Measurements from ENCODE around the gene STK10. TPM values are rescaled to one million over a fixed set of nuclear protein-coding genes. Genes with fewer than 3 reads are reported as not detected.

The STK10 gene
- total RNA-seq = 12.2 and 33.2 TPM in 2 replicates

DNA sequence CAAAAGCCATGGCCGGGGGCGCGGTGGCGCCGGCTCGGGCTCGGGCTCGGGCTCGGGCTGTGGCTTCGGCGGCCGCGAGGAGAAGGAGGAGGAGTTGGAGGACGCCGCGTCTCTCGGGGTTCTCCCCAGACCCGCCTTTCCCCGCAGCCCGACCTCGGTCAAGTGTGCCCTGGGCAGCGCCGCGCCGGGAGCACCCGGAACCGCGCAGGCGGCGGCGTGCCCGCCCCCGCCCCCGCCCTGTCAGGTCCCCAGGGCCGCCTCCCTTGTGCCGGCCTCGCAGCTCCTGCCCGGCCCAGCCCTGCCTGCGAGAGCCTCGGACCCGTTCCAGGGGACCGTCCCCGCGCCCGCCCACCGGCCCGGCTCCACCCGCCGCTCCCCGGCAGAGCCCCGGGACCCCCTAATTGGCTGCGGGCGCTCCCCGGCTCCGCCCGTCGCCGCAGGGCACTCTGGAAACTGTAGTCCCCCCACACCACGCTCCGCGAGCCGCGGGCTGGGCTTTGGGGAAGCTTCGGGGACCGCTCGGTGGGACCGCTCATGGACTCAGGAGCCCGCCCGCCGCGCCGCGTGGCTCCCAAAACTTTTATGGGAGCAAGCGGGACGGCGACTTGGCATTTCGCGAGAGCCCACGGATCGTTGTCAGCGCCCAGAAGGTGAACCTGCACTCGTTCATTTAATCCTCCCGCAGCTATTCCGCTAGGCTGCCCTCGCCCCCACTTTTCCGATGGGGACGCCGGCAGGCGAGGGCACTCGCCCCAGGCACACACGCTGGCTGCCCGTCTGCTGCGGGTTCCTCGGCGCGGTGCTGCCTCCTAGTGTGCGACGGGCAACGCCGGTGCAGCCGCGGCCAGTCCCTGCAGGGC is at the start of gene STK10:
Gene STK10, minus strand, starts transcription at position 192 of the 860 bp plus-strand sequence. Its CDS starts 182 bp downstream, at position 10.

DNA sequence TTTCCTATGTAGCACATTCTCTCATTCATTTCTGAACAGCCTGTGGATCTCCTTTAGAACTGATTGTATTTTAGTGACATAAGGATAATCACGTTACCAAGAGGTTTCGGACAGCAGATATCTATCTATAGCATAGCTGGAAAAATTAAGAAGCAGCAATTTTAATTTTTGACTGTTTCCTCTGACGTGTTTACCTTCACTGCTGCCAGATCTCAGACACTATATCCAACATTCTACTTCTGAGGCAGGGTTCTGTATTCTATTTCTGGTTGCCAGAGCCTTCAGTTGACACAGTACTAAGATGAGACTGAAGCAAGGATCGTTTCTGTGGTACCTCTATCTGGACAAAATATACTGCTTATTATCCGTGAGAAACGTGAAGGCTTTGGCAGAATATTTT is 5.8 kb upstream of the STK10 start, which contains the start of gene EFCAB9:
Gene EFCAB9, plus strand, starts transcription at position 301 of the 400 bp plus-strand sequence. Its CDS starts 1 bp downstream, at position 302.

DNA sequence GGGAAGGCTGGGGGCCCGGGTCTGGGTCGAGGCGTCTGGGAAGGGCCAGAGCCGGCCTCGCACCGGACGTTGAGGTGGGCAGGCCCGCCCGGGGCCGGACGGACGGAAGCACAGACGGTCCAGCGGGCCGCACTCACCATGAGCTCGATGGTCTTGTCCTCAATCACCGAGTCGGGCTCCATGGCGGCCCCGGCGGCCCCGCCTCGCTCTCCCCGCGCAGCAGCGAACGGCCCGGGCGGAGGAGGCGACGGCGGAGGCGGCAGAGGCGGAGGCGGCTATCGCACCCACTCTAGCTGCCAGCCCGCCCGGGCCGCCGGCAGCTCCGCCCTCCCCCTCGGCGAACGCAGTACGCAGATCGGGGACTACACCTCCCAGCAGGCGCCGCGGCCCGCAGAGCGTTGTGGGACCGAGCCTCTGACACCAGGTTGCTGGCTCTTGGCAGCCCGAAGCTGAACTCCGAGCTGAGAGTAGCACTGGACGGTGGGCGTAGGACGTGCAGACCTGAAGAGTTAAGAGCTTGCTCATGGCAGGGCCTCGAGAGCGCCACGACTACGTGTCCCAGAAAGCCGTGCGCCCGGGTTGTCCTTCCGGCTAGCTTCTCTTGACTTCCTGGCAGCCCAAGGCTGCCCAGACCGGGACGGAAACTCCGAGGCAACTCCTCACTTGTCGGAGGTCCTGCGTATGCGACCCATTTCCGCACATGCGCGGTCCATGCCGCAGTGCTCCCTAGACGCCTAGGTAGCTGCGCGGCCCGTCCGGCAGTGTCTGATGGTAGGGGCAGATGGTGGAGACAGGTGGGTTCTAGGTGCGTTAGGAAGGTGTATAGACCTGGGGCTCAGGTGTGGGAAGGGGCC is 181.5 kb downstream of the STK10 start, which contains the start of gene FBXW11:
Gene FBXW11, minus strand, starts transcription at position 318 of the 854 bp plus-strand sequence. Its CDS starts 136 bp downstream, at position 182.

Other genes starting within 250 kb of the STK10 start
- 97.7 and 98.4 TPM in 2 replicates for gene FBXW11, start 181.6 kb downstream of the STK10 start, total RNA-seq
- gene EFCAB9, start 5.9 kb upstream of the STK10 start, total RNA-seq = not detected in 2 replicates
- gene UBTD2, start 95.5 kb upstream of the STK10 start, total RNA-seq = 20.2 and 23.8 TPM in 2 replicates

Measured in smooth muscle cell of the umbilical artery (primary cell).